ENCODE measurements around the gene C3orf22. TPM values are rescaled to one million over a fixed set of nuclear protein-coding genes. Genes with fewer than 3 reads are reported as not detected.

C3orf22 gene
- total RNA-seq, 2 experiments from 2014 or later: not detected

- Mint-ChIP-seq H3K9me3 (no peaks in the 10 kb centered on the region), H3K36me3 (ENCODE audit: low read depth) (no peaks in the 10 kb centered on the region), H3K4me3 (no peak overlapping the region), H3K27ac (no peak overlapping the region), H3K27me3 (no peaks in the 10 kb centered on the region), H3K4me1 (ENCODE audit: low read depth) (no peaks in the 10 kb centered on the region)
- ChIA-PET CTCF (no interaction called here), POLR2A (no interaction called here)
- TF ChIP-seq CTCF (IDR thresholded peaks at IDR 0.05): no peak
- DNase-seq (no peak), ATAC-seq (no peak)
- intact Hi-C loops (cut with micrococcal nuclease): no loop called here
Measured at GRCh38 chr3:126548556-126549466, 9.9 kb downstream of the C3orf22 start.

GRCh38 chr3:126547721-126548120 lies 11.0 kb downstream of the C3orf22 start:
- intact Hi-C loops (cut with micrococcal nuclease): no loop called here
- DNase-seq (no peak), ATAC-seq (no peak)
- no peak for TF ChIP-seq CTCF (IDR thresholded peaks at IDR 0.05)
- ChIA-PET CTCF (no interaction called here), POLR2A (interaction anchor here (0.6 kb wide), 1 partner anchor 718 kb away, joined by 3 read pairs; no protein-coding TSS in a partner anchor)
- no peaks in the 10 kb centered on the region for H3K27me3 Mint-ChIP-seq
- no peak overlapping the region for H3K27ac Mint-ChIP-seq
- H3K4me1 Mint-ChIP-seq (ENCODE audit: low read depth): no peaks in the 10 kb centered on the region
- no peak overlapping the region for H3K4me3 Mint-ChIP-seq
- H3K36me3 Mint-ChIP-seq (ENCODE audit: low read depth): no peaks in the 10 kb centered on the region
- H3K9me3 Mint-ChIP-seq: no peaks in the 10 kb centered on the region

- ChIA-PET POLR2A (interaction anchor here (0.6 kb wide), 1 partner anchor 719 kb away, joined by 3 read pairs; no protein-coding TSS in a partner anchor), CTCF (no interaction called here)
- no peak for ATAC-seq
- no peak for TF ChIP-seq CTCF (IDR thresholded peaks at IDR 0.05)
- DNase-seq: no peak
- H3K27me3 Mint-ChIP-seq: no peaks in the 10 kb centered on the region
- no peak overlapping the region for H3K27ac Mint-ChIP-seq
- H3K9me3 Mint-ChIP-seq: no peaks in the 10 kb centered on the region
- intact Hi-C loops (cut with micrococcal nuclease): no loop called here
- no peaks in the 10 kb centered on the region for H3K36me3 Mint-ChIP-seq (ENCODE audit: low read depth)
- H3K4me3 Mint-ChIP-seq: no peak overlapping the region
- no peaks in the 10 kb centered on the region for H3K4me1 Mint-ChIP-seq (ENCODE audit: low read depth)
Measured at GRCh38 chr3:126546549-126547239, 12.0 kb downstream of the C3orf22 start.

GRCh38 chr3:126546013-126546412 lies 12.7 kb downstream of the C3orf22 start:
- no peak for DNase-seq
- POLR2A ChIA-PET: no interaction called here

More at GRCh38 chr3:126546013-126546412, 12.7 kb downstream of the C3orf22 start:
- Mint-ChIP-seq H3K27ac (no peak overlapping the region), H3K4me1 (ENCODE audit: low read depth) (peaks cover under 1% of the 10 kb centered on the region), H3K27me3 (no peaks in the 10 kb centered on the region), H3K4me3 (no peak overlapping the region), H3K9me3 (no peaks in the 10 kb centered on the region), H3K36me3 (ENCODE audit: low read depth) (no peaks in the 10 kb centered on the region)
- ATAC-seq: no peak
- no peak for TF ChIP-seq CTCF (IDR thresholded peaks at IDR 0.05)
- CTCF ChIA-PET: no interaction called here
- intact Hi-C loops (cut with micrococcal nuclease): no loop called here
